Activated CD4-positive, alpha-beta memory T cell treated with anti-CD3 and anti-CD28 coated beads, Interleukin-2, amount 10 ng/mL, durations not matched to agents 7 days and 5 days (primary cell): ENCODE results near the gene PPP3CB. TPM values are rescaled to one million over a fixed set of nuclear protein-coding genes. Genes with fewer than 3 reads are reported as not detected.

Source experiments
- CTCF ChIA-PET: fragments of 350-600 bp; sonication (Branson Sonifier 250); formaldehyde crosslinking; loops from one replicate; lab custom pipeline; 2021; ENCODE audit warnings: antibody characterized with exemption, inconsistent platforms; lab: Charles Lee
- POLR2A ChIA-PET: fragments of 350-600 bp; sonication (Branson Sonifier 250); formaldehyde crosslinking; loops from one replicate; lab custom pipeline; 2021; ENCODE audit warnings: antibody characterized with exemption; lab: Charles Lee
- DNase-seq: peaks from one replicate; pipeline ENCODE4 v3.0.0-alpha.2; 2020
- H3K27ac Mint-ChIP-seq: one replicate; pipeline ENCODE4 v1.8.0; 2021; ENCODE audit warnings: mild to moderate bottlenecking, mixed read lengths
- H3K27me3 Mint-ChIP-seq: one replicate; pipeline ENCODE4 v1.8.0; 2021; ENCODE audit warnings: mixed read lengths
- H3K36me3 Mint-ChIP-seq: one replicate; pipeline ENCODE4 v1.8.0; 2021; ENCODE audit warnings: low read depth, mixed read lengths
- H3K4me1 Mint-ChIP-seq: one replicate; pipeline ENCODE4 v1.8.0; 2021; ENCODE audit warnings: mixed read lengths
- H3K4me3 Mint-ChIP-seq: one replicate; pipeline ENCODE4 v1.8.0; 2021; ENCODE audit warnings: mild to moderate bottlenecking, mixed read lengths
- H3K9me3 Mint-ChIP-seq: one replicate; pipeline ENCODE4 v1.8.0; 2021; ENCODE audit warnings: mixed read lengths
- total RNA-seq, 2 experiments: library from RNA; stranded (reverse); gene quantifications; one replicate each; pipeline ENCODE4 v1.2.3, GENCODE V29; 2021

The PPP3CB gene
- total RNA-seq: 10 to 100 TPM; 53.4 to 55.4 TPM

DNA sequence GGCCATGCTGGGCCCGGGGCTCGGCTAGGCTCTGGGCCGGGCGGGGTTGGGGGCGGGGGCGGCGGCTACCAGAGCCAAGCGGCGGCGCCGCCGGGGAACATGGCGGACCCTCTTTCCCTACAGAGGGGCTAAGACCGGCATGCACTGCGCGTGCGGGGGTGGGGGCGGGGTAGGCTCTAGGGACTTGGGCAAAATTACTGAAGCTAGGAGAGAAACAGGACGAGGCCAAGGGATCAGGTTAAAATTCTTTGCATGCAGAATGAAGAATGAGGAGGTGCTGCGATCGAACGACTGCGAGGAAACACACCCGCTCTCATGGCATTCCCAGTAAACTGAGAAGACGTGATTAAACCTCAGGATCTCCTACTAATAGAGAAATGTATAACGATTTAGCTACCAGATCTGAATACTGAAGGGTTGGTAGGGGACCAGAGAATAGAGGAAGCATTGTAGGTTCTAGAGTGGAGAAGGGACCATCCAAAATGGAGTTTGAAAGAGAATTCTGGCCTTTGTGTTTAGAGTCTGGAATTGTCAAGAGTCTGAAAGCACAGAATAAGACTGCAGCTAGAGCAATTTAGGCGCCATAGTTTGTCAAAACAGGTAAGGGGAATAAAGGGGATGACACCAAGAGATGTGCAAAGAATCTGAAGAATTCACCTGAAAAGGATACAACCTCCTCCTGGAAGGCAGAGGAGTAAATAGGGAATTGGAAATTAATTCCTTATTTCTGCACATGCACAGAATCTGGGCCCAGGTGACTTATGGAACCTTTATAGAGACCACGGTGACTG, at the start of gene PPP3CB:
Gene PPP3CB, minus strand, starts transcription at position 141 of the 791 bp plus-strand sequence. Its CDS starts 135 bp downstream, at position 6.
- ChIA-PET CTCF (interaction anchor here (1.3 to 1.8 kb wide), 3 partner anchors 15 to 148 kb away, joined by 4 to 7 read pairs (median 5); partner anchors contain the start of gene ANXA7), POLR2A (interaction anchor here (0.6 to 4.5 kb wide), 35 partner anchors 10 to 399 kb away, joined by 3 to 63 read pairs (median 7); partner anchors contain the start of genes ANXA7, CFAP70, CHCHD1 and DNAJC9)
- no peaks in the 10 kb centered on the region for H3K9me3 Mint-ChIP-seq
- no peaks in the 10 kb centered on the region for H3K27me3 Mint-ChIP-seq
- peak within 1 kb of the TSS; percentile 93 for H3K4me3 Mint-ChIP-seq
- H3K4me1 Mint-ChIP-seq: peaks cover 52% of the 10 kb centered on the region
- peaks cover 44% of the 10 kb centered on the region for H3K36me3 Mint-ChIP-seq
- peak; percentile 93 for DNase-seq
- peak within 1 kb of the TSS; percentile 96 for H3K27ac Mint-ChIP-seq

DNA sequence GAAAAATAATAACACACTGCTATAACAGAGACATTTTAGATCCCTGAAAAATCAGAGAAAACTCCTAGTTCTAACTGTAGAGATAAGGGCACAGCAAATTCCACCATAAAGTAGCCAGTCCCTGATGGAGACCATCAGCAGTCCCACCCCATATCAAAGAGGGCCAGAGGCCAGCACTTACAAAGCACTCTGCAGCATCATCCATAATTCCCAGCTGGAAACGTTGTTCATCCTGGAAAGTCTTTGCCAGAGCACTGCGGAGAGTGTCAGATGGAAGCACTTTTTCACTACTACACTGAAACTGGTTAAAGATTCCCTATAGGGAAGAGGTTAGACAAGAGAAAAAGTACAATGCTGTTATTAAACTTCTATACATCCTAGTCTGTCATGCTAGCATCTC, 49.5 kb upstream of the PPP3CB start:
- no peaks in the 10 kb centered on the region for H3K4me1 Mint-ChIP-seq
- CTCF ChIA-PET: no interaction called here

GRCh38 chr10:73537709-73538108, 41.9 kb upstream of the PPP3CB start:
- POLR2A ChIA-PET: interaction anchor here (1.9 kb wide), 1 partner anchor 106 kb away, joined by 7 read pairs; no protein-coding TSS in a partner anchor

More for the DNA sequence above, 49.5 kb upstream of the PPP3CB start:
- no peaks in the 10 kb centered on the region for H3K9me3 Mint-ChIP-seq
- no peak overlapping the region for H3K4me3 Mint-ChIP-seq
- DNase-seq: no peak
- POLR2A ChIA-PET: no interaction called here
- H3K36me3 Mint-ChIP-seq: no peaks in the 10 kb centered on the region
- H3K27ac Mint-ChIP-seq: no peak overlapping the region
- no peaks in the 10 kb centered on the region for H3K27me3 Mint-ChIP-seq

GRCh38 chr10:73537288-73537687, 41.5 kb upstream of the PPP3CB start:
- Mint-ChIP-seq H3K9me3 (no peaks in the 10 kb centered on the region), H3K27ac (no peak overlapping the region), H3K36me3 (no peaks in the 10 kb centered on the region), H3K4me3 (no peak overlapping the region), H3K4me1 (peaks cover 16% of the 10 kb centered on the region), H3K27me3 (no peaks in the 10 kb centered on the region)
- no peak for DNase-seq
- ChIA-PET CTCF (interaction anchor here (0.6 to 5.8 kb wide), 4 partner anchors 77 to 109 kb away, joined by 3 to 30 read pairs (median 4); no protein-coding TSS in a partner anchor), POLR2A (interaction anchor here (1.9 kb wide), 1 partner anchor 106 kb away, joined by 7 read pairs; no protein-coding TSS in a partner anchor)

More at GRCh38 chr10:73537709-73538108, 41.9 kb upstream of the PPP3CB start:
- H3K27ac Mint-ChIP-seq: no peak overlapping the region
- no peaks in the 10 kb centered on the region for H3K36me3 Mint-ChIP-seq
- no peak overlapping the region for H3K4me3 Mint-ChIP-seq
- H3K4me1 Mint-ChIP-seq: peaks cover 16% of the 10 kb centered on the region
- H3K27me3 Mint-ChIP-seq: no peaks in the 10 kb centered on the region
- no peak for DNase-seq
- CTCF ChIA-PET: interaction anchor here (1.0 to 5.8 kb wide), 4 partner anchors 8 to 109 kb away, joined by 3 to 30 read pairs (median 4); no protein-coding TSS in a partner anchor
- H3K9me3 Mint-ChIP-seq: no peaks in the 10 kb centered on the region

DNA sequence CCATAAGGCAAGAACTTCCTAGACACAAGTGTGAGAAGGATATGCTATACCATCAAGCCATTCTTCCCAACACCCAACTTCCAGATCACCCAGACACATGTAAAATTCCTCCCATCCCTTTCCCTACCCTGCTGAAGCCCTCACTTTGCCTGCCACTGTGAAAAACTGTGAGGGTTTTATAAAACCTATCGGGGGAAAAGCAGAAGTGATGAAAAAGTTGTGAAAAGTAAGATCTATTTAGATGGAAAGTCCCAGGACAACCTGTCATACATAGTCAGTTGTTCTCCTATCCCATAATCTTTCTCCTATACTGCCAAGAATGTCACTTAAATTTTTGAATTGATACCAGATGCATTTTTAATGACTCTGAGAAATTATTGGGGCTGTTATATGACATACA, 39.0 kb upstream of the PPP3CB start:
- Mint-ChIP-seq H3K4me3 (no peak overlapping the region), H3K27me3 (no peaks in the 10 kb centered on the region), H3K36me3 (no peaks in the 10 kb centered on the region), H3K4me1 (peaks cover 16% of the 10 kb centered on the region), H3K27ac (no peak overlapping the region), H3K9me3 (no peaks in the 10 kb centered on the region)
- DNase-seq: no peak
- POLR2A ChIA-PET: no interaction called here
- CTCF ChIA-PET: interaction anchor here (0.6 to 5.8 kb wide), 2 partner anchors 109 to 123 kb away, joined by 3 to 30 read pairs; no protein-coding TSS in a partner anchor

DNA sequence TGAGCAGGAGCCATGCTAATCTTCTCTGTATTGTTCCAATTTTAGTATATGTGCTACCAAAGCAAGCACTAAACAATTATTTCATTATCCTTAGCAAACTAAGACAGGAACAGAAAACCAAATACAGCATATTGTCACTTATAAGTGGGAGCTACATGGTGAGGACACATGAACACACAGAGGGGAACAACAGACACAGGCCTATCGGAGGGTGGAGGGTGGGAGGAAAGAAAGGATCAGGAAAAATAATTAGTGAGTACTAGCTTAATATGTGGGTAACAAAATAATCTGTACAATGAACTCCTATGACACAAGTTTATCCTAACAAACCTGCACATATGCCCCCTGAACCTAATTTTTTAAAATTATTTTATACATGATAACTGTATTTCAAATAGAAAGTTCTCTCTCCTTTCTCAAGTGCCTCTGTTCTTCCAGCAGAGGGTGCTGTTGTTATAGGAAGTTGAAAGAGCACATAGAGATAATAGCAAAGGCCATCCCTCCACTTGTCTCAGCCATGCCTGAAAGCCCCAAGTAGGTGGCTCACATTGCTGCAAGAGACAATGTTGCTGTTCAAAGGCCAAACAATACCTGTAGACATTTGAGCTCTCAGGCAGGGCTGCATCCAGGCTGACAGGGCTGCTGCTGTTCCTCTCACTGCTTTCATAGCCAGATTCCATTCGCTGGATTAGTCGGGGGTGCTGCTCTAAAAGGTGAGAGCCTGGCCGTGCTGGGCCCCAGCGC, 33.4 kb upstream of the PPP3CB start:
- H3K27me3 Mint-ChIP-seq: no peaks in the 10 kb centered on the region
- H3K36me3 Mint-ChIP-seq: no peaks in the 10 kb centered on the region
- DNase-seq: peak; percentile 49
- H3K4me3 Mint-ChIP-seq: no peak overlapping the region
- H3K4me1 Mint-ChIP-seq: no peaks in the 10 kb centered on the region
- no peak overlapping the region for H3K27ac Mint-ChIP-seq
- H3K9me3 Mint-ChIP-seq: no peaks in the 10 kb centered on the region
- CTCF ChIA-PET: interaction anchor here (0.5 to 5.2 kb wide), 25 partner anchors 9 to 277 kb away, joined by 3 to 122 read pairs (median 4); partner anchors contain the start of genes MRPS16, MYOZ1 and USP54
- POLR2A ChIA-PET: interaction anchor here (0.8 to 1.3 kb wide), 3 partner anchors 34 to 116 kb away, joined by 3 to 4 read pairs (median 3); partner anchors contain the start of gene PPP3CB

DNA sequence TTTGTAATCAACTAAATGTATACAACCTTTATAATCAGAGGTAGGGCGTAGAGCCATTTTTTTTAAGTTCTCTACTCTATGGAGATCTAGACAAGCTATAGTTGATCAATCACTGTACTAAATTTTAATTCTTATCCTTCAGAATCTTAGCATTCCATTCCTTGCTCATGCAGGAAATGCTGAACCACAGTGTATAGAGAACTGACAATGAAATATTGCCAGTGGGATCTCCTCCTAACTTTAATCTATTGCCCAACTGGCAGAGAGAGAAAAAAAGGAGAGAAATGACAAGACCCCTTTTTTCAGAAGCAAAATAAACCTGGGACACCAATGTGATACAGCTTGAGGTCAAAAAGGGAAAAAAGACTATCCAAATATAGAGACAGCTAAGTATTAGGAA, 26.4 kb upstream of the PPP3CB start:
- Mint-ChIP-seq H3K36me3 (no peaks in the 10 kb centered on the region), H3K27me3 (no peaks in the 10 kb centered on the region), H3K4me1 (peaks cover 3% of the 10 kb centered on the region), H3K9me3 (no peaks in the 10 kb centered on the region), H3K27ac (no peak overlapping the region), H3K4me3 (no peak overlapping the region)
- CTCF ChIA-PET: interaction anchor here (1.4 kb wide), 1 partner anchor 121 kb away, joined by 6 read pairs; no protein-coding TSS in a partner anchor
- POLR2A ChIA-PET: interaction anchor here (1.0 kb wide), 1 partner anchor 27 kb away, joined by 3 read pairs; no protein-coding TSS in a partner anchor
- no peak for DNase-seq

- no peaks in the 10 kb centered on the region for H3K27me3 Mint-ChIP-seq
- H3K27ac Mint-ChIP-seq: no peak overlapping the region
- H3K36me3 Mint-ChIP-seq: no peaks in the 10 kb centered on the region
- peaks cover 4% of the 10 kb centered on the region for H3K4me1 Mint-ChIP-seq
- H3K9me3 Mint-ChIP-seq: no peaks in the 10 kb centered on the region
- ChIA-PET POLR2A (interaction anchor here (1.2 kb wide), 1 partner anchor 24 kb away, joined by 5 read pairs; no protein-coding TSS in a partner anchor), CTCF (interaction anchor here (1.4 kb wide), 1 partner anchor 11 kb away, joined by 3 read pairs; no protein-coding TSS in a partner anchor)
- H3K4me3 Mint-ChIP-seq: no peak overlapping the region
- DNase-seq: no peak
Measured at GRCh38 chr10:73519336-73519735, 23.5 kb upstream of the PPP3CB start.

GRCh38 chr10:73517166-73517888, 21.5 kb upstream of the PPP3CB start:
- no peaks in the 10 kb centered on the region for H3K27me3 Mint-ChIP-seq
- H3K4me1 Mint-ChIP-seq: peaks cover 4% of the 10 kb centered on the region
- H3K36me3 Mint-ChIP-seq: no peaks in the 10 kb centered on the region
- ChIA-PET CTCF (interaction anchor here (1.0 kb wide), 1 partner anchor 12 kb away, joined by 4 read pairs; no protein-coding TSS in a partner anchor), POLR2A (interaction anchor here (0.9 to 1.0 kb wide), 2 partner anchors 22 to 104 kb away, joined by 3 to 4 read pairs; partner anchors contain the start of gene PPP3CB)
- H3K9me3 Mint-ChIP-seq: no peaks in the 10 kb centered on the region
- no peak overlapping the region for H3K27ac Mint-ChIP-seq
- no peak overlapping the region for H3K4me3 Mint-ChIP-seq
- no peak for DNase-seq

DNA sequence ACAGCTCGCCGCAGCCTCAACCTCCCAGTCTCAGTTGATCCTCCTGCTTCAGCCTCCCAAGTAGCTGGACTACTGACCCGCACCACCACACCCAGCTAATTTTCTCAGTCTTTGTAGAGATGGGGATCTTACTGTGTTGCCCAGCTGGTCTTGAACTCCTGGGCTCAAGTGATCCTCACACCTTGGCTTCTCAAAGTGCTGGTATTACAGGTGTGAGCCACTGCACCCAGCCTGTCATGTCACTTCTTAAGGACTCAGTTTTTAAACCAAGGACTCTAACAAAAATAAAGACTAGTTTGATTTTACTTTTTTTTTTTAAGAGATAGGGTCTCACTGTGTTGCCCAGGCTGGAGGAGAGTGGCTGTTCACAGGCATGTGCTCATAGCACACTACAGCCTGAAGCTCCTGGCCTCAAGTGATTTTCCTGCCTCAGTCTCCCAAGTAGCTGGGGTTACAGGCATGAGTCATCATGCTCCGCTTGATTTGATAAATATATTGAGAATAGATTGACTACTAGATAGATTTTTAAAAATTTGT, 16.5 kb upstream of the PPP3CB start:
- H3K27me3 Mint-ChIP-seq: no peaks in the 10 kb centered on the region
- H3K4me3 Mint-ChIP-seq: no peak overlapping the region
- no peaks in the 10 kb centered on the region for H3K9me3 Mint-ChIP-seq
- ChIA-PET CTCF (interaction anchor here (1.2 to 1.9 kb wide), 2 partner anchors 11 to 131 kb away, joined by 3 to 5 read pairs; no protein-coding TSS in a partner anchor), POLR2A (interaction anchor here (1.4 kb wide), 1 partner anchor 16 kb away, joined by 3 read pairs; the partner anchor contains the start of gene PPP3CB)
- no peak for DNase-seq
- H3K36me3 Mint-ChIP-seq: no peaks in the 10 kb centered on the region
- H3K27ac Mint-ChIP-seq: no peak overlapping the region
- H3K4me1 Mint-ChIP-seq: peaks cover 5% of the 10 kb centered on the region

DNA sequence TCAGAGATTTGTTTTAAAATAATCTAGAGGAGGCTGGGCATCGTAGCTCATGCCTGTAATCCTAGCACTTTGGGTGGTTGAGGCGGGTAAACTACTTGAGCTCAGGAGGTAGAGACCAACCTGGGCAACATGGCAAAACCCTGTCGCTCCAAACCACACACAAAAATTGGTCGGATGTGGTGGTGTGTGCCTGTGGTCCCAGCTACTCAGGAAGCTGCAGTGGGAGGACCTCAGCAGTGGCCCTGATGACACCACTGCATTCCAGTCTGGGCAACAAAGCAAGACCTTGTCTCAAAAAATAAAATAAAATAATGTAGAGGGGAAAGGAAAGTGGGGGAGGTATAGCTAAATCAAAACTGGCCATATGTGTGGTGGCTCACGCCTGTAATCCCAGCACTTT, 13.9 kb upstream of the PPP3CB start:
- ChIA-PET POLR2A (interaction anchor here (0.9 to 2.0 kb wide), 3 partner anchors 14 to 151 kb away, joined by 3 to 15 read pairs (median 3); partner anchors contain the start of gene PPP3CB), CTCF (interaction anchor here (1.8 kb wide), 1 partner anchor 134 kb away, joined by 5 read pairs; no protein-coding TSS in a partner anchor)
- Mint-ChIP-seq H3K27me3 (no peaks in the 10 kb centered on the region), H3K36me3 (peaks cover 11% of the 10 kb centered on the region), H3K4me3 (no peak overlapping the region), H3K27ac (peak overlapping the region; percentile 48), H3K9me3 (no peaks in the 10 kb centered on the region), H3K4me1 (peaks cover 10% of the 10 kb centered on the region)
- peak; percentile 62 for DNase-seq
